GM21367 (cell line): Measurements from ENCODE around the gene ZNF117.
"Not testable (repeated sequence)": the region's sequence is repeated elsewhere in the genome, so short reads cannot be mapped to it uniquely, and the experiment has no call there.

Experiments used
- ATAC-seq: cut with Tn5 transposase; IDR thresholded peaks from one replicate; pipeline ENCODE4 v1.9.1; 2021; ENCODE audit not compliant: unreplicated experiment

Gene ZNF117

GRCh38 chr7:64928252-64929187 is 62.3 kb downstream of the ZNF117 start:
- not testable (repeated sequence) for ATAC-seq
